ENCODE data around the gene MNAT1. TPM values are rescaled to one million over a fixed set of nuclear protein-coding genes. Genes with fewer than 3 reads are reported as not detected.

Gene MNAT1
- total and polyA plus RNA-seq, 9 of the 15 experiments (the other 6 are each of a cell fraction or from before 2014, with no cell fraction given): 37.8 to 83.3 (median 60.4) TPM

DNA sequence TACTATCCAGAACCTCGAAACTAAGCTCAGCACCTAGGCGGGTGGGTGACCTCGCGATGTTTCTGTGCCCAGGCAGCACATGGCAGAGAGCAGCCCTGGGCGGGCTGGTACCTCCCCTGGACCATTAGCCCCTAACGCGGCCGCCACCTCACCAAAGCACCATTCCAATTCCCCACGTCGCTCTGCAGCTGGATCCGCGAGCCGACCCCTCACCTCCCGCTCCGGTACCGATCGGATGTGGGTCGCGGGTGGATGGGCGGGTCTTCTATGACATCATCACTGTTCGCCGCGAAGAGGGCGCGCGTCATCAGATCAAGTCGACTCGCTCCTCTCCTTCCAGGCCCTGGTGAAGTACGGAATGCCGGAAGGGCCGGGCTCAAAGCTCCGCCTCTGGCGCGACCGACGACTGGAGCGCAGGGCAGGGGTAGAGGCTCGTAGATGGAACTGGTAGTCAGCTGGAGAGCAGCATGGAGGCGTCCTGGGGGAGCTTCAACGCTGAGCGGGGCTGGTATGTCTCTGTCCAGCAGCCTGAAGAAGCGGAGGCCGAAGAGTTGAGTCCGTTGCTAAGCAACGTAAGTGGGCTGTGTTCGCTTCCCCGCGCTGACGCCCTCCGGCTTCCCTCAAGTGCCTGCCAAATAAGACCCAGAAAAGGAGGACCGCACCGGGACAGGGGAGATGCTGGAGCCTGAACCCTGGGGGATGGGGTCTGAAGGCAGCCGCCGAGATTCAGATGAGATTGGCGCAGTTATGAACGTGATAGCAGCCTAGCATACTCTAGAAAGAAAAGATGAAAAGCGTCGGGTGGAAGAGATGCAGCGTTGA is 246.5 kb downstream of the MNAT1 start, which contains the start of the genes SLC38A6 and TRMT5 (continued):
- TF ChIP-seq, protein P1, sequence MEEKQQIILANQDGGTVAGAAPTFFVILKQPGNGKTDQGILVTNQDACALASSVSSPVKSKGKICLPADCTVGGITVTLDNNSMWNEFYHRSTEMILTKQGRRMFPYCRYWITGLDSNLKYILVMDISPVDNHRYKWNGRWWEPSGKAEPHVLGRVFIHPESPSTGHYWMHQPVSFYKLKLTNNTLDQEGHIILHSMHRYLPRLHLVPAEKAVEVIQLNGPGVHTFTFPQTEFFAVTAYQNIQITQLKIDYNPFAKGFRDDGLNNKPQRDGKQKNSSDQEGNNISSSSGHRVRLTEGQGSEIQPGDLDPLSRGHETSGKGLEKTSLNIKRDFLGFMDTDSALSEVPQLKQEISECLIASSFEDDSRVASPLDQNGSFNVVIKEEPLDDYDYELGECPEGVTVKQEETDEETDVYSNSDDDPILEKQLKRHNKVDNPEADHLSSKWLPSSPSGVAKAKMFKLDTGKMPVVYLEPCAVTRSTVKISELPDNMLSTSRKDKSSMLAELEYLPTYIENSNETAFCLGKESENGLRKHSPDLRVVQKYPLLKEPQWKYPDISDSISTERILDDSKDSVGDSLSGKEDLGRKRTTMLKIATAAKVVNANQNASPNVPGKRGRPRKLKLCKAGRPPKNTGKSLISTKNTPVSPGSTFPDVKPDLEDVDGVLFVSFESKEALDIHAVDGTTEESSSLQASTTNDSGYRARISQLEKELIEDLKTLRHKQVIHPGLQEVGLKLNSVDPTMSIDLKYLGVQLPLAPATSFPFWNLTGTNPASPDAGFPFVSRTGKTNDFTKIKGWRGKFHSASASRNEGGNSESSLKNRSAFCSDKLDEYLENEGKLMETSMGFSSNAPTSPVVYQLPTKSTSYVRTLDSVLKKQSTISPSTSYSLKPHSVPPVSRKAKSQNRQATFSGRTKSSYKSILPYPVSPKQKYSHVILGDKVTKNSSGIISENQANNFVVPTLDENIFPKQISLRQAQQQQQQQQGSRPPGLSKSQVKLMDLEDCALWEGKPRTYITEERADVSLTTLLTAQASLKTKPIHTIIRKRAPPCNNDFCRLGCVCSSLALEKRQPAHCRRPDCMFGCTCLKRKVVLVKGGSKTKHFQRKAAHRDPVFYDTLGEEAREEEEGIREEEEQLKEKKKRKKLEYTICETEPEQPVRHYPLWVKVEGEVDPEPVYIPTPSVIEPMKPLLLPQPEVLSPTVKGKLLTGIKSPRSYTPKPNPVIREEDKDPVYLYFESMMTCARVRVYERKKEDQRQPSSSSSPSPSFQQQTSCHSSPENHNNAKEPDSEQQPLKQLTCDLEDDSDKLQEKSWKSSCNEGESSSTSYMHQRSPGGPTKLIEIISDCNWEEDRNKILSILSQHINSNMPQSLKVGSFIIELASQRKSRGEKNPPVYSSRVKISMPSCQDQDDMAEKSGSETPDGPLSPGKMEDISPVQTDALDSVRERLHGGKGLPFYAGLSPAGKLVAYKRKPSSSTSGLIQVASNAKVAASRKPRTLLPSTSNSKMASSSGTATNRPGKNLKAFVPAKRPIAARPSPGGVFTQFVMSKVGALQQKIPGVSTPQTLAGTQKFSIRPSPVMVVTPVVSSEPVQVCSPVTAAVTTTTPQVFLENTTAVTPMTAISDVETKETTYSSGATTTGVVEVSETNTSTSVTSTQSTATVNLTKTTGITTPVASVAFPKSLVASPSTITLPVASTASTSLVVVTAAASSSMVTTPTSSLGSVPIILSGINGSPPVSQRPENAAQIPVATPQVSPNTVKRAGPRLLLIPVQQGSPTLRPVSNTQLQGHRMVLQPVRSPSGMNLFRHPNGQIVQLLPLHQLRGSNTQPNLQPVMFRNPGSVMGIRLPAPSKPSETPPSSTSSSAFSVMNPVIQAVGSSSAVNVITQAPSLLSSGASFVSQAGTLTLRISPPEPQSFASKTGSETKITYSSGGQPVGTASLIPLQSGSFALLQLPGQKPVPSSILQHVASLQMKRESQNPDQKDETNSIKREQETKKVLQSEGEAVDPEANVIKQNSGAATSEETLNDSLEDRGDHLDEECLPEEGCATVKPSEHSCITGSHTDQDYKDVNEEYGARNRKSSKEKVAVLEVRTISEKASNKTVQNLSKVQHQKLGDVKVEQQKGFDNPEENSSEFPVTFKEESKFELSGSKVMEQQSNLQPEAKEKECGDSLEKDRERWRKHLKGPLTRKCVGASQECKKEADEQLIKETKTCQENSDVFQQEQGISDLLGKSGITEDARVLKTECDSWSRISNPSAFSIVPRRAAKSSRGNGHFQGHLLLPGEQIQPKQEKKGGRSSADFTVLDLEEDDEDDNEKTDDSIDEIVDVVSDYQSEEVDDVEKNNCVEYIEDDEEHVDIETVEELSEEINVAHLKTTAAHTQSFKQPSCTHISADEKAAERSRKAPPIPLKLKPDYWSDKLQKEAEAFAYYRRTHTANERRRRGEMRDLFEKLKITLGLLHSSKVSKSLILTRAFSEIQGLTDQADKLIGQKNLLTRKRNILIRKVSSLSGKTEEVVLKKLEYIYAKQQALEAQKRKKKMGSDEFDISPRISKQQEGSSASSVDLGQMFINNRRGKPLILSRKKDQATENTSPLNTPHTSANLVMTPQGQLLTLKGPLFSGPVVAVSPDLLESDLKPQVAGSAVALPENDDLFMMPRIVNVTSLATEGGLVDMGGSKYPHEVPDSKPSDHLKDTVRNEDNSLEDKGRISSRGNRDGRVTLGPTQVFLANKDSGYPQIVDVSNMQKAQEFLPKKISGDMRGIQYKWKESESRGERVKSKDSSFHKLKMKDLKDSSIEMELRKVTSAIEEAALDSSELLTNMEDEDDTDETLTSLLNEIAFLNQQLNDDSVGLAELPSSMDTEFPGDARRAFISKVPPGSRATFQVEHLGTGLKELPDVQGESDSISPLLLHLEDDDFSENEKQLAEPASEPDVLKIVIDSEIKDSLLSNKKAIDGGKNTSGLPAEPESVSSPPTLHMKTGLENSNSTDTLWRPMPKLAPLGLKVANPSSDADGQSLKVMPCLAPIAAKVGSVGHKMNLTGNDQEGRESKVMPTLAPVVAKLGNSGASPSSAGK (IDR thresholded peaks at IDR 0.05): peak; percentile 75
- TF ChIP-seq ZNF583 (CRISPR knock-in tag; IDR thresholded peaks at IDR 0.05) (no peak), ZNF274 (IDR thresholded peaks at IDR 0.05; ENCODE audit: borderline replicate concordance, low read depth, low read length) (no peak), ZNF197 (CRISPR knock-in tag; IDR thresholded peaks at IDR 0.05; ENCODE audit: low read depth) (no peak), MYNN (IDR thresholded peaks at IDR 0.05) (0 out of 2 replicates have a peak, but pooled peaks have one; percentile 18), MYNN (CRISPR knock-in tag; IDR thresholded peaks at IDR 0.05) (no peak), GATAD2A (IDR thresholded peaks at IDR 0.05) (0 out of 2 replicates have a peak, but pooled peaks have one; percentile 69), BRCA1 (IDR thresholded peaks at IDR 0.05) (no peak), BRCA1 (CRISPR knock-in tag; IDR thresholded peaks at IDR 0.05) (no peak), ZSCAN32 (CRISPR knock-in tag; IDR thresholded peaks at IDR 0.05) (no peak), SAFB (IDR thresholded peaks at IDR 0.05; ENCODE audit: borderline replicate concordance, low read depth, low read length) (no peak)
- TF ChIP-seq, protein P2, sequence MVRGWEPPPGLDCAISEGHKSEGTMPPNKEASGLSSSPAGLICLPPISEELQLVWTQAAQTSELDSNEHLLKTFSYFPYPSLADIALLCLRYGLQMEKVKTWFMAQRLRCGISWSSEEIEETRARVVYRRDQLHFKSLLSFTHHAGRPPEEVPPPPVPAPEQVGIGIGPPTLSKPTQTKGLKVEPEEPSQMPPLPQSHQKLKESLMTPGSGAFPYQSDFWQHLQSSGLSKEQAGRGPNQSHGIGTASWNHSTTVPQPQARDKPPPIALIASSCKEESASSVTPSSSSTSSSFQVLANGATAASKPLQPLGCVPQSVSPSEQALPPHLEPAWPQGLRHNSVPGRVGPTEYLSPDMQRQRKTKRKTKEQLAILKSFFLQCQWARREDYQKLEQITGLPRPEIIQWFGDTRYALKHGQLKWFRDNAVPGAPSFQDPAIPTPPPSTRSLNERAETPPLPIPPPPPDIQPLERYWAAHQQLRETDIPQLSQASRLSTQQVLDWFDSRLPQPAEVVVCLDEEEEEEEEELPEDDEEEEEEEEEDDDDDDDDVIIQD (CRISPR knock-in tag; IDR thresholded peaks at IDR 0.05): no peak
- TF ChIP-seq, protein P3, sequence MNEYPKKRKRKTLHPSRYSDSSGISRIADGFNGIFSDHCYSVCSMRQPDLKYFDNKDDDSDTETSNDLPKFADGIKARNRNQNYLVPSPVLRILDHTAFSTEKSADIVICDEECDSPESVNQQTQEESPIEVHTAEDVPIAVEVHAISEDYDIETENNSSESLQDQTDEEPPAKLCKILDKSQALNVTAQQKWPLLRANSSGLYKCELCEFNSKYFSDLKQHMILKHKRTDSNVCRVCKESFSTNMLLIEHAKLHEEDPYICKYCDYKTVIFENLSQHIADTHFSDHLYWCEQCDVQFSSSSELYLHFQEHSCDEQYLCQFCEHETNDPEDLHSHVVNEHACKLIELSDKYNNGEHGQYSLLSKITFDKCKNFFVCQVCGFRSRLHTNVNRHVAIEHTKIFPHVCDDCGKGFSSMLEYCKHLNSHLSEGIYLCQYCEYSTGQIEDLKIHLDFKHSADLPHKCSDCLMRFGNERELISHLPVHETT (CRISPR knock-in tag; conservative IDR thresholded peaks at IDR 0.05 in 1 of 2, IDR thresholded peaks at IDR 0.05 in 1 of 2): 0 out of 4 replicates have a peak, but pooled peaks of 1 of the 2 experiments have one; percentile 48

Data from K562 (cell line).